OCI-LY1 (cell line): ENCODE results near the gene KCNH3.

Experiments
- H2AFZ ChIP-seq: fragments of 200-600 bp; sonication (generic), shearing (Covaris generic); 2 replicates; pipeline ENCODE4 v1.6.0; 2014; ENCODE audit warnings: antibody characterized with exemption, mild to moderate bottlenecking, low read length
- H3F3A ChIP-seq: fragments of 200-600 bp; sonication (generic), shearing (Covaris generic); 2 replicates; pipeline ENCODE4 v1.6.0; 2014; ENCODE audit warnings: mild to moderate bottlenecking, antibody characterized with exemption, low read length, moderate library complexity; ENCODE audit not compliant: insufficient read depth
- H3K27ac ChIP-seq: fragments of 200-600 bp; sonication (generic); 2 replicates; pipeline ENCODE4 v1.5.1; 2014; ENCODE audit warnings: low read length, mixed run types, mild to moderate bottlenecking, low read depth; ENCODE audit not compliant: poor library complexity, severe bottlenecking
- H3K27me3 ChIP-seq: fragments of 200-600 bp; sonication (generic); 2 replicates; pipeline ENCODE4 v1.6.0; 2014; ENCODE audit warnings: antibody characterized with exemption, mild to moderate bottlenecking, low read length, moderate library complexity; ENCODE audit not compliant: insufficient read depth
- H3K36me3 ChIP-seq: fragments of 200-600 bp; sonication (generic); 2 replicates; pipeline ENCODE4 v1.6.1; 2014; ENCODE audit warnings: mild to moderate bottlenecking, antibody characterized with exemption, low read length, moderate library complexity, mixed read lengths; ENCODE audit not compliant: insufficient read depth
- H3K4me1 ChIP-seq: fragments of 200-600 bp; sonication (generic); 2 replicates; pipeline ENCODE4 v1.5.1; 2014; ENCODE audit warnings: mild to moderate bottlenecking, low read length, moderate library complexity; ENCODE audit not compliant: insufficient read depth, severe bottlenecking
- H3K4me2 ChIP-seq: fragments of 200-600 bp; sonication (generic), shearing (Covaris generic); 2 replicates; pipeline ENCODE4 v1.6.1; 2014; ENCODE audit warnings: low read length
- H3K4me3 ChIP-seq: fragments of 200-600 bp; sonication (generic); 2 replicates; pipeline ENCODE4 v1.5.1; 2014; ENCODE audit warnings: low read length, low read depth, mild to moderate bottlenecking, mixed read lengths; ENCODE audit not compliant: poor library complexity, severe bottlenecking
- H3K79me2 ChIP-seq: fragments of 200-600 bp; shearing (Covaris generic); 2 replicates; pipeline ENCODE4 v1.6.1; 2016; ENCODE audit warnings: mixed run types, low read length, mixed read lengths; ENCODE audit not compliant: insufficient read depth
- H3K9ac ChIP-seq: fragments of 200-600 bp; sonication (generic), shearing (Covaris generic); 2 replicates; pipeline ENCODE4 v1.6.1; 2014; ENCODE audit warnings: mild to moderate bottlenecking, low read length, mixed read lengths
- H3K9me2 ChIP-seq: fragments of 200-600 bp; sonication (generic), shearing (Covaris generic); 2 replicates; pipeline ENCODE4 v1.6.1; 2014; ENCODE audit warnings: low read depth, mild to moderate bottlenecking, low read length, mixed read lengths
- H3K9me3 ChIP-seq: fragments of 200-600 bp; shearing (Covaris generic); 2 replicates; pipeline ENCODE4 v1.6.1; 2014; ENCODE audit warnings: low read length, mixed read lengths
- H4K20me1 ChIP-seq: fragments of 200-600 bp; sonication (generic), shearing (Covaris generic); 2 replicates; pipeline ENCODE4 v1.6.0; 2016; ENCODE audit warnings: mild to moderate bottlenecking, low read length; ENCODE audit not compliant: insufficient read depth
- EZH2 ChIP-seq: fragments of 200-600 bp; sonication (generic), shearing (Covaris generic); IDR thresholded peaks from 2 replicates; pipeline ENCODE4 v1.8.0; 2017; ENCODE audit warnings: borderline replicate concordance, mixed run types, mild to moderate bottlenecking, antibody characterized with exemption, low read length, moderate library complexity, mixed read lengths
- TF ChIP-seq, protein P1 (sequence below): fragments of 200-600 bp; sonication (generic), shearing (Covaris generic); IDR thresholded peaks from 2 replicates; pipeline ENCODE4 v1.5.1; 2017; ENCODE audit warnings: mild to moderate bottlenecking, antibody characterized with exemption, low read length, moderate library complexity, mixed read lengths

KCNH3 gene

DNA sequence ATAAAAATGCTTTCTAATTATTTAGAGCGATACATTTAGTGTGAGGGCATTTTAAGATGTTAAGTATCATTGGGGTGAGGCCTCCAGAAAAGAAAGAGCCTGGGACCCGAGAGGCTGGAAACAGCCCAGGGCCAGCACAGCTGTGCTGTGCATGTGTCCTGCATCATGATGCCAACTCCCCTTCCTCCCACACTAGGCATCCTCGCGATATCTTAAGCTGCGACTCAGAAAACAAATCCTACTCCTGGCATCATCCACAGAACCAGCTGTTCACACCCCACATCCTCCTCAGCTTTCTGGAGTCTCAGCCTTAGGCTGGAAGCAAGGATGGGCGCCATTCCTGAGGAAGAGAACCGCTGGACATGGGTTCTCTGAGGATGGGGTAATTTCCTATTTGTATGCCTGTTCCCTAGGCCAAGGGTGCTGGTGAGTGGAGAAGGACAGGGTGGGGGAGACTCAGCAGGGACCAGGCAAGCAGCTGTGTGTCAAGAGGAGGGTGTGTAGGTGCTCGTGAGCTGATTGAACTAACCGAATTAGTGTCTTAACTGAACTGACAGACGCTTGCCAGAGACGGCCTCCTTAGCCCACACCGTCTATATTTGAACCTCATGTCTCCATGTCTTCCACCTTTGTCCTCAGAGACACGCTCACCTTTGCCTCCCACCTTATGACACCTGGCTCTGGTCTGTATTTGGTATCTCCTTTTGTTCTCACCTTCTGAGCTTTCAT, 44.7 kb downstream of the KCNH3 start:
- H3K4me3 ChIP-seq, result no peak overlapping the region
- H3K27me3 ChIP-seq, result no peaks in the 10 kb centered on the region
- no peak overlapping the region for H2AFZ ChIP-seq
- H3K36me3 ChIP-seq, result peaks cover 4% of the 10 kb centered on the region; the same call in 1 of the 2 replicates
- no peaks in the 10 kb centered on the region for H3K9me2 ChIP-seq
- H3K4me1 ChIP-seq, result peaks cover 4% of the 10 kb centered on the region
- H3K9ac ChIP-seq, result no peak overlapping the region
- H3K4me2 ChIP-seq, result no peak overlapping the region
- no peaks in the 10 kb centered on the region for H3K9me3 ChIP-seq
- H3F3A ChIP-seq, result no peaks in the 10 kb centered on the region
- no peak overlapping the region for H3K27ac ChIP-seq
- TF ChIP-seq, protein P1, sequence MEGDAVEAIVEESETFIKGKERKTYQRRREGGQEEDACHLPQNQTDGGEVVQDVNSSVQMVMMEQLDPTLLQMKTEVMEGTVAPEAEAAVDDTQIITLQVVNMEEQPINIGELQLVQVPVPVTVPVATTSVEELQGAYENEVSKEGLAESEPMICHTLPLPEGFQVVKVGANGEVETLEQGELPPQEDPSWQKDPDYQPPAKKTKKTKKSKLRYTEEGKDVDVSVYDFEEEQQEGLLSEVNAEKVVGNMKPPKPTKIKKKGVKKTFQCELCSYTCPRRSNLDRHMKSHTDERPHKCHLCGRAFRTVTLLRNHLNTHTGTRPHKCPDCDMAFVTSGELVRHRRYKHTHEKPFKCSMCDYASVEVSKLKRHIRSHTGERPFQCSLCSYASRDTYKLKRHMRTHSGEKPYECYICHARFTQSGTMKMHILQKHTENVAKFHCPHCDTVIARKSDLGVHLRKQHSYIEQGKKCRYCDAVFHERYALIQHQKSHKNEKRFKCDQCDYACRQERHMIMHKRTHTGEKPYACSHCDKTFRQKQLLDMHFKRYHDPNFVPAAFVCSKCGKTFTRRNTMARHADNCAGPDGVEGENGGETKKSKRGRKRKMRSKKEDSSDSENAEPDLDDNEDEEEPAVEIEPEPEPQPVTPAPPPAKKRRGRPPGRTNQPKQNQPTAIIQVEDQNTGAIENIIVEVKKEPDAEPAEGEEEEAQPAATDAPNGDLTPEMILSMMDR, result no peak
- TF ChIP-seq EZH2, result no peak
- H4K20me1 ChIP-seq, result no peaks in the 10 kb centered on the region
- H3K79me2 ChIP-seq, result no peaks in the 10 kb centered on the region

DNA sequence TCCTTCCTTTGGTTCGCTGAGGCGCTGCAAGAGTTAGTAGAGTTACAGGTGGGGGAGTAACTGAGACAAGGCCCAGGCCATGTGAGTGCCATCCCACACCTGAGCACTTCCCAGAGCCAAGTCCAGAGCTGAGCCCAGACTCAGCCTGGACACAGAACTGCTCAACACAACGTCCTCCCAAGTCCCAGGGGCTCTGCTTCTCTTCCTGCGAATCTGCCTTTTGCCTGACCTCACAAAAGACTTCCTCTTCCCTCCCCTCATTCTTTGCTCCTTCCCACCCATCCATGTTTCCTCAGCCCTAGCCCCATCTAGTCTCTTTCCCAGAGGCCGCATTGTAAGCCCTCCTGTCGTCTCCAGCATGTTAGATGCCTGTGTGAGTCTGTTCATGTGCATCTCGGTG, 45.8 kb downstream of the KCNH3 start:
- Histone ChIP-seq H3K4me1 (peaks cover 4% of the 10 kb centered on the region), H2AFZ (no peak overlapping the region), H3F3A (no peaks in the 10 kb centered on the region), H3K79me2 (no peaks in the 10 kb centered on the region), H4K20me1 (no peaks in the 10 kb centered on the region), H3K4me3 (no peak overlapping the region), H3K9me3 (no peaks in the 10 kb centered on the region), H3K36me3 (peaks cover 4% of the 10 kb centered on the region; the same call in 1 of the 2 replicates), H3K4me2 (no peak overlapping the region), H3K9ac (no peak overlapping the region), H3K9me2 (no peaks in the 10 kb centered on the region), H3K27ac (no peak overlapping the region), H3K27me3 (no peaks in the 10 kb centered on the region)
- TF ChIP-seq, protein P1, result no peak
- no peak for TF ChIP-seq EZH2

DNA sequence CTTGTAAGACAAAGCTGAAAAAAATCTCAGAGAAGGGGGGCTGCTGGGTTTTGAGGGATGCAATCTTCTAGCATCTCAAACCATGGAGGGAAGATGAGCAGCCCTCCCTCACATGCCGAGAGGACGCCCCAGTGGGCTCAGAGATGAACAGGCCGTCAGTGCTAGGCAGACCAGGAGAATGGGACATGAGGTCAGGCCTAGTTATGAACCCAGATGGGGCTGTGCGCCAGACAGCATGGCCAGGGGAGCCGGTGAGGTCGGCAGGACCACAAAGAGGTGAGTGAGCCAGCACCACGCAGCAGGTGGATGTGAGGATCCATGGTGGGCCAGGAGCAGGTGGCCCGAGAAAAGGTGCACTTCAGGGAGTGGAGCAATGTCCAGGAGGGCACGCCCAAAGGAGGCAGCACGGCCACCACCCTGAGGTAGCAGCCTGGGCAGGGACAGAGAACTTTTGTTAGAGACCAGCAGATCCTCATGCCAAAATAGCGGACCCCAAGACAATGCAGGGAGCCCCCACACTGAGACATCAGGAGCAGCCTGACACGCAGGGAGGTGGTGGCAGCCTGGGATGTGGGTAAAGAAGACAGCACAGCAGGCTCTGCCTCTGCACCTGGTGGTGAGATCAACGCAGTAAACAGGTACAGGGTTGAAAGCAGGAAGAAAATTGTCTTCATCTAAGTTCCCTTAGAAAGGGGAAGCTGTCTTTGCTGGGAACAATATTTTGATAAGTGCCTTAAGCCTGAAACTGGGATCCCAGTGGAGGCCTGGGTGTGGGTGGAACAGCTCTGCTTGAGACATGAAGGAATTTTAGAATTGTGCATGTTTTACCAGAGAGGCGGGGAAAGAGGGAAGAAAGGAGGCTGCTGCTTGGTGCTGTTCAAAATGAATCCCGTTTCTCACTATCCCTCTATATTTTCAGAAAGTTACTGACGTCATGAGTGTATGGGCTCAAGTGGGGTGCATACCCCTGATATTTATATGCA, 46.9 kb downstream of the KCNH3 start:
- no peaks in the 10 kb centered on the region for H3K4me1 ChIP-seq
- H3K36me3 ChIP-seq, result peaks cover 4% of the 10 kb centered on the region
- H3K9me3 ChIP-seq, result no peaks in the 10 kb centered on the region
- H3K4me2 ChIP-seq, result no peak overlapping the region
- no peaks in the 10 kb centered on the region for H3K27me3 ChIP-seq
- H2AFZ ChIP-seq, result no peak overlapping the region
- H3K9me2 ChIP-seq, result no peaks in the 10 kb centered on the region
- H3K27ac ChIP-seq, result no peak overlapping the region
- no peak overlapping the region for H3K9ac ChIP-seq
- H3K4me3 ChIP-seq, result no peak overlapping the region
- TF ChIP-seq, protein P1, result no peak
- TF ChIP-seq EZH2, result no peak
- no peaks in the 10 kb centered on the region for H3F3A ChIP-seq
- no peaks in the 10 kb centered on the region for H3K79me2 ChIP-seq
- no peaks in the 10 kb centered on the region for H4K20me1 ChIP-seq
